Measurements from ENCODE around the gene TPPP.

TPPP gene

DNA sequence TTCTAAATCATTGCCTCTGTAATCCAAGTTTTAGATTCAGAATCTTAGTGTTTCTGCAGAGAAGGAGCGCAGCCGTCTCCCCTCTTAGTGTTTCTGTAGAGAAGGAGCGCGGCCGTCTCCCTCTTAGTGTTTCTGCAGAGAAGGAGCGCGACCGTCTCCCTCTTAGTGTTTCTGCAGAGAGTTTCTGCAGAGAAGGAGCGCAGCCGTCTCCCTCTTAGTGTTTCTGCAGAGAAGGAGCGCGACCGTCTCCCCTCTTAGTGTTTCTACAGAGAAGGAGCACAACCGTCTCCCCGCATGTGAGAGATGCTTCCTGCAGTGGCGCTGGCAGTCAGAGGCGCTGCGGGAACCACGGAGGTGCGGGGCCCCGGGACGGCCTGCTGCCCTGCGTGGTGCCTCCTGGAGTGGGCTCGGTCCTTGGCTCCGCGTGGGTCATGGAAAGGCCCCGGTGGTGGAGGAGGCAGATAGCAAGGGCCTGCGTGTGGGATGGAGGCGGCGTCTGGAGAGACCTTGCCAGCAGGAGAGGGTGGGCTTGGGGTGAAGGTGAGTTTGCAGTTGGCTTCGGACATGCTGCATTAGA lies 70.1 kb downstream of the TPPP start:
- DNase-seq = no peak

- DNase-seq = no peak
Observed at GRCh38 chr5:622359-622758, 70.8 kb downstream of the TPPP start.

DNA sequence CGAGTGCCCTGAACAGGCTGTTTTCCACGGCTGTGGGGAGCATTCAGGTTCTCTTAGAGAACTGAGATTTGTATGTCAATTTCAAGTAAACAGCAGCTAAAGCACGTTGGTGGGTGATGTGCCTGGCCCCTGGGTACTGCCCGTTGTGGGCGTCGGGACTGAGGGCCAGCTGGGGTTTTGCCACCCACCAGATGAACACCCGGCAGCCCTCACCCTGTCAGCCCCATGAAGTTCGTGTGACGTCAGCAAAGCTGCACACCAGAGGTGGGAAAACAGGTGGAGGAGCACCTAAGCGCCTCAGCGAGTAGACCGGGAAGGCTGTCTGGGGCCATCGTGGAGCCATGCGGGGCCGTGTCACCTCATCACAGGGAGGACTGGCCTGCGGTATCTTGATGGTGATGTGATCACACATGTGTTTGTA lies 71.8 kb downstream of the TPPP start:
- no peak for DNase-seq

DNA sequence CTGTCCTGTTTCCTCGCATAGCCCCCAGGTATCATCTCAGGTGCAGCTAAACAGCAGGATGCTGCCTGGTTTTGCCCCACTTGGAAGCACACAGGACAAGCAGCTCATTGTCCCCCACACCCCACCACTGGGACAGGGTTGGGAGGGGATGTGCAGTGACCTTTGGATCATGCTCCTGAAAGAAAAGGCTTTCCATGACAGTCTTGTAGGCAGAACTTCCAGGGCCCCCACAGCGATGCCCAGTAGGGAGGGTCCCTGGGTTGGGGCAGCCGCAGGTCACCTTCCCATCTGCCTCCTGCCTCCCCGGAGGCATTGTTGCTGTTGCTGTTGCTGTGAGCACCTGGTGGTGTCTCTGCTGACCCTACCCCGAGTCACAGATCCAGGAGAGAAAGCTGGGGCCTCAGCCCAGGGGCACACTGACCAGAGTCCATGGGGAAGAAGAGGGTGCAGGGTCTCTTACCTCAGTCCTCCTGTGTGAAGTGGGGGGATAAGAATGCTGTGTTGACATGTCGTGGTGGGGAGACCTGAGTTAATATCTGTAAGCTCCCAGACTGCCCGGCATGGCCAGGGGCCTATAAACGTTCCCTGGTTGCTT lies 72.5 kb downstream of the TPPP start:
- DNase-seq = no peak

- no peak for DNase-seq
Observed at GRCh38 chr5:620152-620551, 73.0 kb downstream of the TPPP start.

GRCh38 chr5:619444-619843 lies 73.7 kb downstream of the TPPP start:
- DNase-seq = no peak

DNA sequence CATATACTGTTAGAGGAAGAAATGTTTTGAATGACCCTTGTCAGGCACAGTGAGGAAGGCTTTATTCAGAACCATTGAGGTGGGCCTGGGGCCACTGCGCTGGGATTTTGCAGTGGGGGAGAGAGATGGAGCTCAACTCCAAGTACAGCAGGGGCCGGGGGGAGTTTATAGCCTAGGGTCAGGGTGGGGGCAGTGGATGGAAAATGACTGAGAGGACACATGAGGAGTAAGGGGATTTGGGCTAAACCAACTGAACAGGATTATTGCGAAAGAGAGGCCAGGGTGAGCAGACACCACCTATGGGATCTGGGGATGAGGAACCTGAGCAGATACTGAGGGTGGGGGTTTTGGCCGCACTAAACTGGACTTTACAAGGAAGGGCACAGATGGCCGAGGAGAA lies 74.7 kb downstream of the TPPP start:
- no peak for DNase-seq

- no peak for DNase-seq
Observed at GRCh38 chr5:617896-618295, 75.3 kb downstream of the TPPP start.

- no peak for DNase-seq
Observed at GRCh38 chr5:616484-617039, 76.6 kb downstream of the TPPP start.

DNA sequence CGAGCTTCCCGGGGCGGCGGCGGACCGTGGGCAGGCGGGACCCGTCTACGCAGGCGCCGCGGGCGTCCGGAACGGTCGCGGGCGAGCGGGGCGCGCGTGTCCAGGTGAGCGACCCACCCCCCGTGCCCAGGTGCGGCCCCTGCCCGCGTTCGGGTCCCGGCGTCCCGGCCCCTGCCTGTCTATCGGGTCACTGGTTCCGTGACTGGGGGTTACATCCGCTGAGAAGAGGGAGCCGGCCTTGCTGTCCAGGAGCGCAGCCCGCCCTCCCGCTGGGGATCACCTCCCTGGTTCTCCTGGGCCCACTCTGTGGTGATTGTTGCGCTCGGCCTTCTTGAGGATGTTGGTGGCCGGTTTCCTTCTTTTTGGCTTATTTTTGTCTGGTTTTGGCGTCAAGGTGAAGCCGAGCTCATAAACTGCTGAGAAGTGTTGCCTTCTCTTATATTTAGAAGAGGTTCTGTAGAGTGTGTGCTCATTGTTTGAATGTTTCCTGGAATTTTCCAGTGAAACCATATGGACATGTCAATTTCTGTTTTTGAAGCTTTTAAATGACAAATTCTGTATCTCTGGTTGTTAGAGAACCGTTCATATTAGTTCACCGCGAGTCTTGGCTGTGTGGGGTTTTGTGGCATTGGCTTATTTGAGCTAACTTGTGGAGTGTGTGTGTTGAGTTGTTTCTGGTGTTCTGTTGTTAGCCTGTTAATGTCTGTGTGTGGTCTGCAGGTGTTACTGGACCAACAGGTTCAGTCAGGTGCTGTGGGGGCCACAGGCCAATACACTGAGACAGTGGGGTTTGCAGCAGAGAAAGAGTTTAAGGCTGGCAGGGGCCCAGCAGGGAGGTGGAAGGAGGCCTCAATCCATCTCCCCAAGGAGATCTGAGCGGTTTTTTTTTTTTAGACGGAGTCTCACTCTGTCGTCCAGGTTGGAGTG lies 80.4 kb downstream of the TPPP start:
- no peak for DNase-seq

- peak; percentile 94 for DNase-seq
Observed at GRCh38 chr5:611731-612486, 81.2 kb downstream of the TPPP start, which contains the start of gene CEP72. CEP72 (plus strand) TSS chr5:612340; CDS start chr5:612362, 22 bp downstream.

GRCh38 chr5:610744-611730 lies 82.1 kb downstream of the TPPP start:
- DNase-seq = no peak

DNA sequence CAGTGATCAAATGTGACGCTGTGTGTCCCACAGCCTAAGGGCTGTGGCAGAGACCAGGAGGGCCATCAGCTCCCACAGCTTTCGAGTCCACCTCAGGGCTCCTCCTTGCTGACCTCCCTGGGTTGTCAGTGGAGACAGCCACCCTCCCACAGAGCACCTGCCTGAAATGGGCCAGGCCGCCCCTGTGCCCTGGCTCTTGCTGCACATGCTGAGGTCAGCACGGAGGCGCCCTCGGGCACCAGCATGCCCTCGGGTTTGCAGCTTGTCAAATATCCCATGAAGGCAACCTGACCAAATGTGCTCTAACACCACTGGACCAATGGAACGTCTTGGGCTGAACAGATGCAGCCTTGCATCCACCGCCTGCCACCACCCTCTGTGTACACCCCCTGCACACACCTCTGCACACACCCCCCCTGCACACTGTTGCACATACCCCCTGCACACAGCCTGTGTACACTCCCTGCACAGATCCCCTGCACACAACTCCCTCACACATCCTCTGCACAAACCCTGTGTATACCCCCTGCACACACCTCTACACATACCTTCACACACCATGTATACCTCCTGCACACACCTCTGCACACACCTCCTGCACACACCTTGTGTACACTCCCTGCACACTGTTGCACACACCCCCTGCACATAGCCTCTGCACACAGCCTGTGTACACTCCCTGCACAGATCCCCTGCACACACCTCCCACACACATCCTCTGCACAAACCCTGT lies 83.0 kb downstream of the TPPP start:
- no peak for DNase-seq
